SW480 (cell line): ENCODE results near the gene RPLP1.

ENCODE experiments used
- DNase-seq: peaks from one replicate; pipeline ENCODE4 v3.0.0-alpha.2; 2016; ENCODE audit warnings: low spot score

The RPLP1 gene

GRCh38 chr15:69498282-69498681 lies 45.7 kb downstream of the RPLP1 start:
- DNase-seq, result no peak

- no peak for DNase-seq
Observed at GRCh38 chr15:69498987-69499386, 46.4 kb downstream of the RPLP1 start.

GRCh38 chr15:69499521-69500211 lies 47.0 kb downstream of the RPLP1 start:
- no peak for DNase-seq

- no peak for DNase-seq
Observed at GRCh38 chr15:69500339-69500738, 47.7 kb downstream of the RPLP1 start.

- no peak for DNase-seq
Observed at GRCh38 chr15:69501456-69501855, 48.8 kb downstream of the RPLP1 start.

- no peak for DNase-seq
Observed at GRCh38 chr15:69502470-69503045, 49.9 kb downstream of the RPLP1 start.

GRCh38 chr15:69504352-69505040 lies 51.9 kb downstream of the RPLP1 start:
- DNase-seq, result no peak
